ENCODE data around the gene TUBB6.

TUBB6 gene

DNA sequence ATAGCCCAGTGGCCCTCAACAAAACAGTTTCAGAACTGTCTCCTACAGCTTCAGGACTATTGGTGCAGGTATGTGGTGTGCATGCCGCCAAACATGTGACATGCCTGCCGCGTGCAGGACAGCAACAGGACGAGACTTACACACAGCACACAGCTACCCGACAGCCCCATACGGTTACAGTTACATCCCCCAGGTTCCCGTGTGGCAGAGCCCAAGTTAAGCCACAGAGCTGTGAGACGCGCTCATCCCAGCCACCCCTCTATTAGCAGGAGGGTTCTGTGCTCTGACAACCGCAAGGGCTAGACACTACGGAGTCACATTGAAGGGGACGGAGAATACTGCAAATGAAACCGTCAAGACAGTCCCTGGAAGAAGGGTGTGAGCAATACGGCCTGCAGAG is 16.4 kb upstream of the TUBB6 start:
- DNase-seq, result no peak

DNA sequence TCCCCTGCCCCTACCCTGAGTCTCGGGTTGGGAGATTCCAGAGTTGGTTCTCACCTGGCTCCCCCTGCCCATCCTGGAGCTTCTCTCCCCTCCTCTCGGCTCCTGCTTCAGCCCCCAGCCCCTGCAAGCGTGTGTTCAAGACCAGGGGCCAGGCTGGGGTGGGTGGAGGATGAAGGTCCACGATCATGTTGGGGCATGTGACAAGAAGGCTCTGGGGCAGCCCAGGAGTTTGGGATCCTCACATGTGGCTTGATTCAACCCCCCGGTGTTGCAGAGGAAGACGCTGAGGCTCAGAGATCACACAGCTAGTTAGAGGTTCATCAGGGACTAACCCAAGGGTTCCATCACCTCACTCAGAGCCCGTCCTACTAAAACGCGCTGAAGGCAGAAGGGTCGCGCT is 14.2 kb upstream of the TUBB6 start:
- no peak for DNase-seq

DNA sequence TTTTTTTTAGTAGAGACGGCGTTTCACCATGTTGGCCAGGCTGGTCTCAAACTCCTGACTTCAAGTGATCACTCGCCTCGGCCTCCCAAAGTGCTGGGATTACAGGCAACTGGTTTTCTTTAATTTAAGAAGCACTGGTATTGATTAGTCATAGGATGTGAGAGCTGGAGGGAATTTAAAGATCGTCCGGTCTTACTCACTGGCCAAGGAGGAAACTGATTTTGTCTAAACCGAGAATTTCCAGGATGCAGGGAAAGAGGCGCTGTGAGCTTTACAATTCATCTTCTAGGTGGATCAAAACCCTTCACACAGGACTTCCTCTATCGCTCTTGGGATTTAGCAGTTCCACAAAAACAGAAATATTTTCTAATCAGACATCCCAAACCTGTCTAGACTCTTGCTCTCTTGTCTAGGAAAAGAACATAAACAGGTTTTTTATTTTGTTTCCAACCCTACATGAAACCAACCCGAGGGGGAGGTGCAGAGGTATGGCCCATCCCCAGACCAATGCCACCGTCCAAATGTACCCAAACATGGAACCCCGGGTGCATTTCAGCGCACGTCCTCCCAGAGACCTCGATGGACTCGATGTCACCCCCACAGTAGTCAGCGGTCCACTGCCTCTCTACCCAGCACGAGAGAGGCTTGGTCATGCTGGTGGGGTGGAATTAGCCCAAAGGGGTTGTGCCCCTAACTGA is 12.5 kb upstream of the TUBB6 start:
- no peak for DNase-seq

DNA sequence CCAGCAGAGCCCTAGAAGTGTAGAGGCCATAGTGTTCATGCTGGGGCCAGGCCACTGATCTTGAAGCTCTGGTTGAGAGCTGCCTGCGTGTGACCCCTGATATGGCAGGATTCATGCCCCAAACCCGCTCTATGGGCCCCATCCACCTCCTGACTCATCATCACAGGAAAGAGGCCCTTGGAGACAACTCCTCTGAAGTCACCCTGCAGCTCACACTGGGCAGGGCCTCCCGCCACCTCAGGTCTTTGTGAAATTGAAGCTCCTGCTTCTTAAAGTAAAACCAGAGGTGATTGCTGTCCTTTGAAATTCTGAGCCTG is 12.0 kb upstream of the TUBB6 start:
- no peak for DNase-seq

DNA sequence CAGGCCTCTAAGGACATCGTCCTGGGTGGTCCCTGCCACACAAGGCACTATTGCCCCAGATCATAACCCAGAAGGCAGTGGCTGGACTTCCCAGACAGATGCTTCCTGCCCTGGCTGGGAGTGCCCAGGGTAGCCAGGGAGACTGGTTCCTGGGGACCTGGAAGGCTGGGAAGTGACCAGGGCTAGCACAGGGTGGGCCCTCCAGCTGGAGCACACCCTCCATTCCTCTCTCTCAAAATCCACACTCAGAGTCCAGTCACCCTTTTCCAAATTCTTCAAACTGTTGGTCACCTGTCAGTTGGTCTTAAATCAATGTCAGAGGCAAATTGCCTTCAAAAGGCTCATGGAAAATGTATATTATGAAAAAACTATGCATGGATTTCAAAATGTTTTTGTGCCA is 11.6 kb upstream of the TUBB6 start:
- no peak for DNase-seq

DNA sequence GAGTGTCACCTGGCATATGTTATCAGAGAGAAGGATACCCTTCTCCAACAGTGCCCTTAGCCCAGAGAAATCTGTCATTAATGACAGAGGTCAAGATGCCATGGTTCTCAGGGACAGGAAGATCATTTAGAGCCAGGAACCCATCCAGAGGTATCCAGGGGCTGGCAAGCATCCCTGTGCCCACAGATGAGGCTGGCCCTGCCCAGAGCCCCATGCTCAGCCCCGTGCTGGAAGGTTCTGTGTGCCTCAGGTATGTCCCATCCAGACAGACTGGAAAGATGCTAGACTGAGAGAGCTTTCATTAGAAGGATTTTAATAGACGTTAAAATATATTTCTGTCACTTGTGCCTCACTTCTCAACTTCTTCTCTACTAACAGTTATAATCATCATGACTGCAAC is 8.2 kb upstream of the TUBB6 start:
- DNase-seq, result no peak

DNA sequence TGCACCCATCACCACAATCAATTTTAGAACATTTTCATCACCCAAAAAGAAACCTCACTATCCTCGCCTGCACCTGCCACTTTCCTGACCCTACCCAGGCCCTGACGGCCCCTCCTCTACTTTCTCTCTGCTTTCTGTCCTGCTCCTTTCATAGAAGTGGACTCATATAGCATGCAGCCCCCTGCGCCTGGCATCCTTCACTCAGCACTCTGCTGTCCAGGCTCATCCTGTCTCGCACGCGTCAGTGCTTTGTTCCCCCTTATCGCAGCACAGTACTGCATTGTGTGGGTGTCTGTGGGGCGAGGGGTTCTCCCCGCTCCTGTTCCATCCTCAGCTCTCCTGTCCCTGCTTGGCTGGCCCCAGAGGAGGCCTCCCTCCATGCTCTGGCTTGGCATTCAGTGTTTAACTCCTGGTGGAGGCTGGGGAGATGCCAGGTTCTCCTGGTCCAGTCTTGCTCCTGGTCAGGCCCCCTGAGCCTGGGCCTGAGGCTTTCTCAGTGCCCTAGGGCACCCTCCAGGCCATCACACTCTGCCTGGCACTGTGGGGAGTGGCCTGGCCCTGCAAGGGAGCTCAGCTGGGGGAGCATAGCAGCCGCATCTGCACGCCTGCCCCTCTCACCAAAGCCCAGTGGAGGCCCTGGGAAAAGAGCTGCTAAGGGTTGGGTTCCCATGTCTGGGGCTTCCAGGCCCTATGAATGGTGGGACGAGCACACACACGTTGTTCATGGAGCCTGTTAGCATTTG is 6.6 kb upstream of the TUBB6 start:
- DNase-seq, result no peak

DNA sequence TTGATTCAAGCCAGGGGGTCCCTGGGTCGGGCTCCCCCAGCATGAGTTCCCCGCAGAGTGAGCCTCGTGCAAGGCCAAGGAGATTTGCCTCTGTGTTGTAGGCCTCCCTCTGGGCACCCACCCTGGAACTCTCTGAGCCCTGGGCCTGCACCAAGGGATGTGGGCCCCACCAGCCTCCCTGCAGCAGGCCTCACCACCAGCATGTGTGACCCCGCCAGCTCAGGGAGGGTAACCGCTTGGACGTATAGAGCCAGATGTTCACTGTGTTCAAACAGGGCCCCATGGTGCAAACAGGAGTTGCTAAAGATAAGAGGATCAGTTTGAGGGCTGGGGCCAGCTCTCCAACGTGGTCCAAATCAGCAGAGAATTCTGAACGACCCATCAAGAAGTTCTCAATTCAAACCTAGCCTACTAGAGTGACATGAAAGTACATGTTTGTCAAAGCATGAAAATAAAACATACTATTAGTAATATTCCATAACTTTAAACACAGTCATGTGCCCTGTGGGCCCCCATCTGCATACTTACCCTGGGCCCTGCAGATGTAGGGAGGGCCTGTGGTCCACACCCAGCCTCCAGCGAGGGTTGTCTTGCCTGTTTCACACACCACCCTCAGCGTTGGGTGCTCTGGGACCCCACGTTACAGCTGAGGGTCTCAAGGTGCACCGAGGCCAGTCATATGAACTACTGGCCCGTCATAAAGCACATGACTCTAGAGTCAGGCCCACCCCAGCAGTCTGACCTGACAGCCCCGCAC is 5.5 kb upstream of the TUBB6 start:
- DNase-seq, result no peak

DNA sequence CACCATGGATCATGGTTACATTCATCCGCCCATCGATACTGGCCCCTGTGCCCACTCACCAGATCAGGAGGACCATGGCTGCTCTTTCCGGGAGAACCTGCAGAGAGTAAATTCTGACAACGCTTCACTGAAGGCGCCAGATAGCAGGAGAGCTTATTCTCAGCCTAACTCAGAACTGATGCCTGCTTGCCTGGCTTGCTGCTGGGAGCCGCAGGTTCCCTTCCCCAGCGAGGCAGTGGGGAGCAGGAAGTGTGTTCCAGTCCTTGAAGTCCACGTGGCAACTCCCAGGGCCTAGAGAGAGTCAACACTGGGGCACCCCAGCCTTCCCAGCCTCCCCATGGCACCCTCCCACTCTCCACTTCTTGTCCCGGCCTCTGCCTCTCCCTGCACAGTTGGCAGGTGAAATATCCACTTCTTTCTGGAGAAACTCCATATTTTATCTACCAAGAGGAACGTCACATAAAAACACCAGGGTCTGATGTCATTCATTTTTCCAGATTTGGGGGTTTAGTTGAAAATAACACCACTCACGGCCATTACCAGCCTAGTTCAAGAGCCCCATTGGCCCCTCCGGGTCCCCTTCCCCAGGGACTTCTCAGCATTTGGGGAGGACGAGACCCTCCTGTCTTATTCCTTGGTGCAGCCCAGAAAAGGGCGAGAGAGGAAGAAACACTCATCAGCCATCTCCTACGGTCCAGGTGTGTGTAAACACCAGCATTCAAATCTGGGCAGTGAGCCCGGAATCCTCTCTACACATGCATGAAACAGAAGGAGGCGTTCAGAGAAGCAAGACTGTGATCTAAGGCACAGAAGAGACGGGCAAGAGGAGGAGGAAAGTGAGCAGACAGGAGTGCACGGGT is 3.5 kb upstream of the TUBB6 start:
- no peak for DNase-seq

DNA sequence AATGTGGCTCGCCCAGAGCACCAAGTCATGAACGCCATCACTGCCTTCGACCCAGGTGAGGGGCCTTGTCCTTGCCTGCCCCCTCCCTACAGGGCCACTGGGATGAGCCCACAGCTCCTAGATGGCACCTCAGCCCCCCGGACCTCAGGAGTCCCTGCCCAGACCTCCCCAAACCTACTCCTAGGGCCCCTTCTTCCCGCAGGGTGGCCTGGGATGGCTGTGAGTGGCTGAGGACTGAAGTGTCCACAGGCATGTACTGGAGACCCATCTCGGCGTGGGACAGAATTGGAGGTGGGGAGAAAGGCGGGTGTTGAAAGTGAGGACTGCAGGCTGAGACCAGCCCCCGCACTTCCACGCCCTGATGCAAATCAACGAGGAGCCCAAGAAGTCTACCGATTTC is 2.8 kb upstream of the TUBB6 start:
- DNase-seq, result no peak

DNA sequence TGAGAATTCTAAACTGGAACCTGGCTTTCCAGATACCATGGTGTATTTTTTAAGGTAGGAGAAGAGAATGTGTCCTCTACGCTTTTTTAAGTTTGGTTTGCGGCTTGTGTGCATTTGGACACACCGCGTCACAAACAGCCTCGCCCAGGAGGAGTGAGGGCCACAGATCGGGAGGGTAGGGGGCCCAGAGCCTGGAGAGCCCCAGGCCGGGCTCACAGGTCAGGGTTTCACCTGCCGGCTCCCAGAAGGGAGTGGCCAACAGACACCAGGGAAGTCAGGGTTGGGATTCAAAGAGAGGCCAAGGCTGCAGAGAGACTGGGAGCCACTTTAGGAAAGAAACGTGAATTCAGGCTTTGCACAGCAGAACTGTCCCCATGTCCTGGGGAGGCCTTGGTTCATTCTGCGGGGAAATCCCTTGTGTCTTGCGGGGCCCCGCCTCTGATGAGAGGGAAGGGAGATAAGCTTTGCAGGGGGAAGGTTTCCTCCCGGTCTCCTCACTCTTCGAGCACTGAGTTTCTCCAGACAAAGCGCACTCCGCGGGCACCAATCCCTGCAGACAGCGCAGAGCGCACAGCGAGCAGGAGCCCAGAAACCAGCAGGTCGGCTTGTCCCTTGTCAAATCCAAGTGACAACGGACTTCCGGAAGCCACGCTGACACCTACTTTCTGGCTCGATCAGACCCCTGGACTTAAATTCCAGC is 2.0 kb upstream of the TUBB6 start:
- no peak for DNase-seq

DNA sequence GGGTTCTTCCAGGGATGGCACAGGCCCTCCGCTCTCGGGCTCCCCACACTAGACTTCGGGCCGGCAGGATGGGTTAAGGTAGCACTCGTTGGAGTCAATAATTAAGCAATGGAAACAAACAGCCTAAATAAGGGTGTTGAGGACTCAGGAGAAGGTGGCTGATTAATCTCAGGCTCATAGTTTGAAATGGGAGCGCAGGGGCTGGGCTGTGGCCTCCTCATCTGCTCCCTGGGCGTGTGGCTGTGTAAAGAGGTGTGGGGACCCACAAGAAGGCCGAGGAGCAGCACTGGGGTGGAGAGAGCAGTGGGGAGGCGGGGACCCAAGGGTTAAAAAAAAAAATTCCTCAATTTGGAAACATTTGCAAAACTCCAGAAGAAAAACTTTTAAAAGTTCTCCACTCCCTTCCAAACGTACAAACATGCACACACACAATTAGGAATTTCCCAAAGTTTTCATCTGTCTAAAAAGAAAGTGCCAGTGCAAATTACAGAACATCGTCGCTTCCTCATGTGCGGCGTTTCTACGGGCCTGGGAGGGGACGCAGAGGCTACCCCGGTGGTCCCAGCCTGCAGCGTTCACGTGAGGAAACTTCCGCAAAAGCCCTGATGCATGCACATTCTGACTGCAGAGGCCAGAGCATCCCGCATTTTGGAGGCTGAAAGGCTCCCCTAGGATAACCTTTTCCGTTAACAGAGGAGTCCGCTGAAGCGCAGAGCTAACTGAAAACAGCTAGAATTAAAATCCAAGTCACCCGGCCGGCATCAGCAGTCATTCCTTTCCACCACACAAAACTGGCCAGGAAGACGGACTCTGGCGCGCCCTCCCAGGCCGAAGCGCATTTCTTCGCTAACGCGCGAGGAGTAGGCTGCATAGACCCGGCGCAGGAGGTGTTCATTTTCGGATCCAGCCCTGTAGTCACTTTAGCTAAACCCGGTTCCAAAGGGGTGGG is 1.0 kb upstream of the TUBB6 start:
- DNase-seq, result no peak

DNA sequence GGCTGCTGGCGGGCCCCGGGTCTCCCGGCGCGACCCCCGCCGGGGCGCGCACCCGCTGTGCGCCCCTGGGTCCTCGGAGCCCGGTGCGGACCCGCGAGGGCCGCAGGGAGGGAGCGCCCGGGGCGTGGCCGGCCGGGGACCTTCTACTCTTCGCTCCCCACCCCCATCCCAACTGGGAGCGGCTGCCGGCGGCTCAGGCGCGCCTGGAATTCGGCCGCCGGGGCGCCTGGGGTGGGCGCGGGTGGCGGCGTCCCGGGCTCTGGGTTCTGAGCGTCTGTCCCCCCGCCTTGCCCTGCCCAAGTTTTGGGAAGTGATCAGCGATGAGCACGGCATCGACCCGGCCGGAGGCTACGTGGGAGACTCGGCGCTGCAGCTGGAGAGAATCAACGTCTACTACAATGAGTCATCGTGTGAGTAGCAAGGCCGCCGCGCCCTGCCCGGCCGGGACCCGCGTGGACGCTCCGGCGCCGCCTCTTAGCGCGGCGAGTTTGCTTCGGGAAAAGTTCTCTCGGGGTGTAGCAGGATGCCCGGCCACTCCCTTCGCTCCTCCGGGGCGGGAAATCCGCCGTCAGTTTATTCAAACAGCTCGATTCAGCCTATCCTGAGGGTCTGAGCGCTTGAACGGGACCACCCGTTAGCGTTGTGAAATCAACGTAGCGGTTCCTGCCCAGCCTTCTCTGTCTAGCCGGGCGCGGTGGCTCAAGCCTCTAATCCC is 502 bp downstream of the TUBB6 start:
- DNase-seq, result peak; percentile 54

DNA sequence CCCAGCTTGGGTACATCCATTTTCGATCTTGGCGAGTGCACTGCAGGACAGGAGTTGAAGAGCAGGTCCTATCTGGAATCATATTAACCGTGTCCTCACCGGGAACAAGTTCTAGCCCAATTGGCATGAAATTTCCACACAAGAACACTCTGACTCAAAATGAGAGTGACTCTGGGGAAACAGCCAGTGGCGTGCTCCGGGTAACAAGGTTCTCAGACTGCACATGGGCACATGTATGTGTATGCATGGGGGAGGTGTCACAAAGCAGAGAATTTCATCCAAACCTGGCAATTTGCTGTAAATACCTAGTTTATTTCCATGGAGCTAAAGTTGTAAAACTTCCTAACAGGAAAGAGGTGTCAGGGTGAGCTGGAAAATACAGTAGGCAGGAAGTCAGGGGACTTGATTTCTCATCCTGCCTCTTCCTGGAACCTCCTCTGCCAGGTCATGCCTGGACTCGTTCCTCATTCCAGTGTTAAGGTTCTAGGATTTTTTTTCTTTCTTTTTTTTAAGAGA is 1.7 kb downstream of the TUBB6 start:
- DNase-seq, result no peak

DNA sequence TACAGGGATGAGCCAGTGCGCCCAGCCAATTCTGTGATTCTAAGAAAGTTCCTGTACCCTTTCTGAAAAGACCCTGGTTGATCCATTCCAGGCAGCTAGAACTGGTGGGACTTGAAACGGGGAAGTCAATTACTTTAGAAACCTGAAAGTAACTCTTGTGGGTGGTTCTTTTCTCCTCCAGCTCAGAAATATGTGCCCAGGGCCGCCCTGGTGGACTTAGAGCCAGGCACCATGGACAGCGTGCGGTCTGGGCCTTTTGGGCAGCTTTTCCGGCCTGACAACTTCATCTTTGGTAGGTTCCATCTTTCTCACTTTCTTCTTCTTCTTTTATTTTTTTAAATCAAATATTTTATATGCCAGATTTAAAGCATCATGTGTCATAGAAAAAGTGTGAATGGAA is 2.7 kb downstream of the TUBB6 start:
- no peak for DNase-seq

DNA sequence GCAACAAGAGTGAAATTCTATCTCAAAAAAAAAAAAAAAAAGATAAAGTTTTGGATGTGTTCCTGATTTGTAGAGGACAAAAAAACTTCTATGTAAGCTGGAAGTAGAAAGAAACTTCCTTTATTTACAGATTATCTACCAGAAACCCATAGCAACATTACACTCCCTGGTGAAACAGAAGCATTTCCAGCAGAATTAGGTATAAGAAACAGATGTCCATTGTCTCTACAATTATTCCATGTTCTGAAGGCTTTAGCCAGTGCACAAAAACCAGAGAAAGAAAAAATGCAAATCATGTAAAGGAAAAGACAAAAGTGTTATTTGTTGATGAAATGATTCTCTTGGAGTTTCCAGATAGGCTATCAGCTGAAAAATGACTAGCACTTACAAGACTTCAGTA is 4.9 kb downstream of the TUBB6 start:
- no peak for DNase-seq

DNA sequence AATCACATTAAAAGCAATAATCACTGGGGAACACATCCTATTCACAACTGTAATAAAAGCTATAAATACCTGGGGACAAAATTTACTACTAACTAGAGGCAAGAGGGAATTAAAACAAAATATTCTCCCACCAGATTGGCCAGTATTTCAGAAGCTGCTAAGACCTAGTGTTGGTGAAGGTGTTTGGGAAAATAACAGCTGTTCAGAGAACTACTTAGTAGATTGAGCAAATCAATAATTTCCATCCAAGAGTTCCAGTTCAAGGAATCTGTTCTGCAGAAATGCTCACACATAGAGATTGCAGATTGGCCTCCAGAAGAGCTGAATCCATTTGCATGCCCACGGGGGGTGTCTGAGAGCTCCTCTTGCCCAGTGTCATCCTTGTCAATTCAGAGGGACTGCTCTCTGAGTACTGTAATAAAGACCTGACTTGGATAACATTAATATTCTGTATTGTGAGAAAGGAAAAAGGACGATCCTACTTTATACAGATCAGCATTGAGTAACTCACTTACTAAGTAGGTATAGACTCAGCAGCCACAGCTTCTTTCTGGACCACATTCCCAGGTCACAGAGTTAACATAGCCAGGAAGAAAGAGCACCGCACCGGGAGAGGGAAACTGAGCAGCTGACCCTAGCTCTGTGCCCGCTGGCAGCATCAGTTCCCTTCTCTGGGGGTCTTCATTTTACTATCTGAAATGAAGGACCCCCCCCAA is 5.6 kb downstream of the TUBB6 start:
- DNase-seq, result no peak

DNA sequence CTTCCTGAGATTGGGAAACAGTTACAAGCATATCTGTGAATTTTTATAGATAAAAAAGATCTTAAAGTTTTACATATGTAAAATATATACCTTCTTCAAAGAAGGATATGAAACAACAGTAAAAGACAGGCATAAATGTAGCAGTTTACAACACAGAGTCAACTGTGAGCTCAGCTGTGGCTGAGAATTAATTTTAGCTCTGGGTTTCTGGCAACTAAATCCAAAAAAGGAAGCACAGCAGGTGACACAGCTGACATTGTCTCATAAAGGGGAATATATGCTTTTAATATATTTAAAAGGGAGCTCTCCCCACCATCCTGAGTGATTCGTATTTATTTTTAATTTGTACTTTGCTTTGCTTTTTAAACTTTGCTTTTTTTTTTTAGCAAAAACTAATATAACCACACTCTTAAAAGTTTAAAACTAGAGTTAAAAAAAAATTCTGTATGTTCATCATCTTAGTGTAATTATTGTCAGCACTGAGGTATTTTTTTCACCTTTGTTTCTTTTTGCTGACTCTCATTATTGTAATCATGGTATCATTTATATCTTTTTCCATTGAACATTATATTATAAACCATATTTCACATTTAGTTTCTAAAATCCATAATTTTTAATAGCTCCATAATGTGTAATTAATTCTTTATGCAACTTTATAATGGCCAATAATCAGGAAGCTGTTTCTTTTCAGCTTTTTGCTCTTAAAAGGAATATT is 6.7 kb downstream of the TUBB6 start:
- DNase-seq, result no peak

DNA sequence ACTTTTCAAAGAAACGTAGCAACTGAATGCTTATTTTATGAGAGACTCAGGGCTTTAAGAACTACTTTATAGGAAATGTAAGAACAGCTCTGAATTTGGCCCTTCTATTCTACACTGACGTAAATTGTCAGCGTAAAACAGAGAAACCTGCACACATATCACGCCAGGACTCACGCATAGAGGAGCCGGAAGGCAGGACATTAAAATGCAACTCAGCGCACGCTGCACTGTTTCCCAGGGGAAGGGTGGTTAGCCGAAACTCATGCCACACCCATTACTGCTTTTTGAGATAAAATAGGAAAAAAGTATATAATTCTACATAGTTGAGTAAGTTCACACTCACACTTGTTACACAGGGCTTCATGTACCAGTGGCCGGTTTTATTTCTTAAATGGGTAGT is 7.4 kb downstream of the TUBB6 start:
- no peak for DNase-seq

Data from SIG-M5 (cell line).